Right renal pelvis (tissue), 4 donors: ENCODE data around the gene MARCKSL1. TPM values are rescaled to one million over a fixed set of nuclear protein-coding genes. Genes with fewer than 3 reads are reported as not detected.
A peak's percentile ranks its signal among the peaks of the same experiment; 100 is the strongest.
"Not testable (repeated sequence)": the region's sequence is repeated elsewhere in the genome, so short reads cannot be mapped to it uniquely, and the experiment has no call there.

Source experiments
- DNase-seq, 4 donors: peaks; one replicate each; pipeline ENCODE4 v3.0.0-alpha.2; 2013; ENCODE audit warnings: low read depth in 4 of 4, low spot score in 3 of 4, missing footprints in 1 of 4
- polyA plus RNA-seq, 4 donors: library from polyadenylated mRNA; unstranded; fragments of 120-200 nt; gene quantifications; one replicate each; pipeline ENCODE4 v1.2.1, GENCODE V29; 2013; ENCODE audit not compliant: insufficient read length in 4 of 4

Gene MARCKSL1
- polyA plus RNA-seq, 4 donors: 443 to 517 (median 479) TPM

DNA sequence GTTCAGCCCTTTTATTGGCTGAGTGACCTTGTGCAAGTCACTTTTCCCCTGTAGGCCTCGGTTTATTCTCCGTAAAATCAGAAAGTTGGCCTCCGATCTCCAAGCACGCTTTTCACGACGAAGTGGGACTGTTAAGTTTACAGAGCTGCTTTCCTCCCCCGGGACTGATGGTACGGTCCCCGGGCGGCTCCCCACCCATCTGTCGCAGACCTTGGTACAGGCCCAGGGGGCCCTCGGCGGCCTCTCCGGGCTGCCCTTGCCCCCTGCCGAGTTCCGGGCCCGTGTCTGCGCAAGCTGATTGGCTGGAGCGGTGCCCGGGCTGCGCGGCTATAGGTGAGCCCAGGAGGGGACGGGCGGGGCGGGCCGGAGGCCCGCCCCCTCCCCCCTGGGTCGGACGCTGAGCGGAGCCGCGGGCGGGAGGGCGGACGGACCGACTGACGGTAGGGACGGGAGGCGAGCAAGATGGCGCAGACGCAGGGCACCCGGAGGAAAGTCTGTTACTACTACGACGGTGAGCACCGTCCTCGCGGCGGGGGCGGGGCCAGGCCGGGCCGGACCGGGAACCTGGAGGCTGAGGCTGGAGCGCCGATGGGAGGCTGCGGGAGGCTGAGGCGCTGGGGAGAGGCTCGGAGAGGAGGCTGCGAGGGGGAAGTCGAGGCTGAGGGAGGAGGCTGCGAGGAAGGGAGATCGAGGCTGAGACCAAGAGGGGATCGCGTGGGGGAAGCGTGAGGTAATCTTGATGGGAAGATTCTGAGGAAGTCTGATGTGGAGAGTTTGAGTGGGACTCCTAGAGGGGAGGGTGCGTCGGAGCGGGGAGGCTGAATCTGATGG, 44.1 kb downstream of the MARCKSL1 start, which contains the start of gene HDAC1:
HDAC1 (plus strand) TSS at position 376 of the 831 bp plus-strand sequence; CDS start at position 463, 87 bp downstream.
- DNase-seq: peak; percentile 85 to 91 (median 88)

DNA sequence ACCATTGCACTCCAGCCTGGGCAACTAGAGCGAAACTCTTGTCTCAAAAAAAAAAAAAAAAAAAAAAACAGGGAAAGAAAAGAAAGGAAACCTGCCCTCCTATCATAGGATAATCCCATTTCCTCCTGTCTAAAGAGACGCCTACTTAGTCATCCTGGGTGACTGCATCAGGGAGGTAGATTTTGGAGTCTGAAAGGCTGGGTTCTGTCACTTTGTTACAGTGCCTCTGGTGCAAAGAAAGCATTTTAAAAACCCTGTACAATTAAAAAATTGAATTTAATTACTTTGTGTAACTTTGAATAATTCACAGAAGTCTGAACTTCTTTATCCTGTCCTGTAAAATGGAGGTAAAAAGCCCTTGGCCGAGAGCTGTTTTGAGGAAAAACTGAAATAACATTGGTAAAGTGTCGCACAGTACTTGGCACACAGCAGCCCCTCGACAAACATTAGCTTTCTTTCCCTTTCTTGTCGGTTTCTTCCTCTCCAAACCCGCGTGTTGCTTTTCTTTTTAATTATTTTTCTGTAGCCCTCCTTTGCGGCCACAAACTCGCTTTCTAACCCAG, 44.8 kb downstream of the MARCKSL1 start:
- DNase-seq: no peak

DNA sequence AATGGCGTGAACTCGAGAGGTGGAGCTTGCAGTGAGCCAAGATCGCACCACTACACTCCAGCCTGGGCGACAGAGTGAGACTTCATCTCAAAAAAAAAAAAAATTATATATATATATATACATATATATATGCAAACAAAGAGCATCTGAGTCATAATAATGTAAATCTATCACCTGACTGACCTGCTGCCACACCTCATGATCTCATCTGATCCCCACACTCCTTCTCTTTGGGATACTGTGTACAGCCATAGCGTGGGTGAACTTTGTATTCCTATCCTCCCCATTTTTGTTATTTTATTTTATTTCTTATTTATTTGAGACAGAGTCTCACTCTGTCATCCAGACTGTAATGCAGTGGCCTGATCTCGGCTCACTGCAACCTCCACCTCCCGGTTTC, 46.8 kb downstream of the MARCKSL1 start:
- DNase-seq: no peak

DNA sequence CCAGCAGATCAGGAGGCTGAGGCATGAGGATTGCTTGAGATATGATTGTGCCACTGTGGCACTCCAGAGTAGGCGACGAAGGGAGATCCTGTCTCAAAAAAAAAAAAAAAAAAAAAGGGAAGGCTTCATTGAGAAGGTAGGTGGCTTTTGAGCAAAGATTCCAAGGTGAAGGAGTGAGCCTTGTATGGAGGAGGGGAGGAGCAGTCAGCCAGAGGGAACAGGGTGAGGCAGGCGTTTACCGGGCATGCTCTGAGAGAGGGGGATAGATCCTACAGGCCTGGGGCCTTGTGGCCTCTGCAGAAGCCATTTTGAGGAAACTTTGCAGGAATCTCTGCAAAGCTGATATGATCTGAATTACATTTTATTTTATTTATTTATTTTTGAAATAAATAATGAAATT, 49.3 kb downstream of the MARCKSL1 start:
- DNase-seq: no peak

DNA sequence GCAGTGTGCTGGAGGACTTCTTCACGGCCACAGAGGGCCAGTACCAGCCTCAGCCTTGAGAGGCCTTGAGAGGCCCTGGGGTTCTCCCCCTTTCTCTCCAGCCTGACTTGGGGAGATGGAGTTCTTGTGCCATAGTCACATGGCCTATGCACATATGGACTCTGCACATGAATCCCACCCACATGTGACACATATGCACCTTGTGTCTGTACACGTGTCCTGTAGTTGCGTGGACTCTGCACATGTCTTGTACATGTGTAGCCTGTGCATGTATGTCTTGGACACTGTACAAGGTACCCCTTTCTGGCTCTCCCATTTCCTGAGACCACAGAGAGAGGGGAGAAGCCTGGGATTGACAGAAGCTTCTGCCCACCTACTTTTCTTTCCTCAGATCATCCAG, 50.4 kb downstream of the MARCKSL1 start:
- no peak for DNase-seq

DNA sequence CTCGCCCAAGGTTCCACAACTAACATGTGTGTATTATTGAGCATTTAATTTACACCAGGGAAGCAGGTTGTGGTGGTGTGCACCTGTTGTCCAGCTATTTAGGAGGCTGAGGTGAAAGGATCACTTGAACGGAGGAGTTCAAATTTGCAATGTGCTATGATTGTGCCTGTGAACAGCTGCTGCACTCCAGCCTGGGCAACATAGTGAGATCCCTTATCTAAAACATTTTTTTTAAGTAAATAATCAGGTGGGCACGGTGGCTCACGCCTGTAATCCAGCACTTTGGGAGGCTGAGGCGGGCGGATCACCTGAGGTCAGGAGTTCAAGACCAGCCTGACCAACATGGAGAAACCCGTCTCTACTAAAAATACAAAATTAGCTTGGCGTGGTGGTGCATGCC, 51.3 kb downstream of the MARCKSL1 start:
- not testable (repeated sequence) for DNase-seq

Other genes starting within 250 kb of the MARCKSL1 start
- gene KPNA6, start 228.2 kb downstream of the MARCKSL1 start, polyA plus RNA-seq: 10 to 100 TPM; 33.4 to 42.0 (median 38.4) TPM
- gene TXLNA, start 156.6 kb downstream of the MARCKSL1 start, polyA plus RNA-seq: 10 to 100 TPM; 41.6 to 48.3 (median 45.7) TPM
- gene CCDC28B, start 135.6 kb downstream of the MARCKSL1 start, polyA plus RNA-seq: 10 to 100 TPM; 20.6 to 26.3 (median 22.2) TPM
- gene IQCC, start 130.6 kb downstream of the MARCKSL1 start, polyA plus RNA-seq: 1 to 10 TPM; 7.3 to 7.9 (median 7.8) TPM
- gene DCDC2B, start 127.1 kb downstream of the MARCKSL1 start, polyA plus RNA-seq: under 1 TPM; 0.62 to 0.96 (median 0.72) TPM
- gene TMEM234, start 113.9 kb downstream of the MARCKSL1 start, polyA plus RNA-seq: 10 to 100 TPM; 21.0 to 24.4 (median 23.3) TPM
- 100 to 1,000 TPM; 173 to 190 (median 177) TPM for gene EIF3I, start 113.8 kb downstream of the MARCKSL1 start, polyA plus RNA-seq
- gene FAM167B, start 89.0 kb downstream of the MARCKSL1 start, polyA plus RNA-seq: 10 to 100 TPM in 3 of 4 donors, 1 to 10 TPM in 1; 8.4 to 11.1 (median 10.7) TPM
- 1 to 10 TPM; 4.2 to 6.7 (median 5.2) TPM for gene LCK, start 85.0 kb downstream of the MARCKSL1 start, polyA plus RNA-seq
- gene HDAC1, start 44.1 kb downstream of the MARCKSL1 start, polyA plus RNA-seq: 100 to 1,000 TPM; 162 to 193 (median 179) TPM
- 1 to 10 TPM; 3.0 to 7.2 (median 6.6) TPM for gene FAM229A, start 26.3 kb upstream of the MARCKSL1 start, polyA plus RNA-seq
- 1 to 10 TPM; 2.0 to 4.3 (median 3.0) TPM for gene TSSK3, start 26.3 kb upstream of the MARCKSL1 start, polyA plus RNA-seq
- 10 to 100 TPM; 58.6 to 63.3 (median 61.2) TPM for gene BSDC1, start 58.2 kb upstream of the MARCKSL1 start, polyA plus RNA-seq
- 1 to 10 TPM in 3 of 4 donors, under 1 TPM in 1; 0.95 to 1.5 (median 1.1) TPM for gene ZBTB8B, start 128.8 kb upstream of the MARCKSL1 start, polyA plus RNA-seq
- 10 to 100 TPM; 15.5 to 20.2 (median 18.4) TPM for gene ZBTB8A, start 203.2 kb upstream of the MARCKSL1 start, polyA plus RNA-seq